ENCODE results near the gene BTN2A1. TPM values are rescaled to one million over a fixed set of nuclear protein-coding genes. Genes with fewer than 3 reads are reported as not detected.

The BTN2A1 gene
- total and polyA plus RNA-seq, 8 donors, result 3.7 to 15.3 (median 7.6) TPM

DNA sequence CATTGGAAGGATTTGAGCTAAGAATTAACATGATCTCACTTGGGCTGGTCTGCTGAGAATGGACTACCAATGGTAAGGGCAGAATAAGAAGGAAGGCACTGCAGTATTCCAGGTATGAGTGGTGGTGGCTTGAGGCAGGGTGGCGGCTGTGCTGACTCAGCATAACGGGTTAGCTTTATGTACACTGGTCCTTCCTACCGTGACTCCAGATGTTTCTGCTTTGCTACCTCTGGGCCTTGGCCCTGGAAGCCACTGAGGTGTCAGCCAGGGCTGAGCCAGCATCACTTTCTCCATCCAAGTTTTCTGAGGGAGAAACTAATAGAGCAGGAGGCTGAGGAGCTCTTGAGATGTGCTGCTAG is 30.3 kb upstream of the BTN2A1 start:
- TF ChIP-seq, protein P1, sequence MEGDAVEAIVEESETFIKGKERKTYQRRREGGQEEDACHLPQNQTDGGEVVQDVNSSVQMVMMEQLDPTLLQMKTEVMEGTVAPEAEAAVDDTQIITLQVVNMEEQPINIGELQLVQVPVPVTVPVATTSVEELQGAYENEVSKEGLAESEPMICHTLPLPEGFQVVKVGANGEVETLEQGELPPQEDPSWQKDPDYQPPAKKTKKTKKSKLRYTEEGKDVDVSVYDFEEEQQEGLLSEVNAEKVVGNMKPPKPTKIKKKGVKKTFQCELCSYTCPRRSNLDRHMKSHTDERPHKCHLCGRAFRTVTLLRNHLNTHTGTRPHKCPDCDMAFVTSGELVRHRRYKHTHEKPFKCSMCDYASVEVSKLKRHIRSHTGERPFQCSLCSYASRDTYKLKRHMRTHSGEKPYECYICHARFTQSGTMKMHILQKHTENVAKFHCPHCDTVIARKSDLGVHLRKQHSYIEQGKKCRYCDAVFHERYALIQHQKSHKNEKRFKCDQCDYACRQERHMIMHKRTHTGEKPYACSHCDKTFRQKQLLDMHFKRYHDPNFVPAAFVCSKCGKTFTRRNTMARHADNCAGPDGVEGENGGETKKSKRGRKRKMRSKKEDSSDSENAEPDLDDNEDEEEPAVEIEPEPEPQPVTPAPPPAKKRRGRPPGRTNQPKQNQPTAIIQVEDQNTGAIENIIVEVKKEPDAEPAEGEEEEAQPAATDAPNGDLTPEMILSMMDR (IDR thresholded peaks at IDR 0.05), result no peak
- no peak for ATAC-seq
- H3K9me3 ChIP-seq, result no peaks in the 10 kb centered on the region
- no peaks in the 10 kb centered on the region for H3K4me1 ChIP-seq
- H3K4me3 ChIP-seq, result no peak overlapping the region
- H3K27ac ChIP-seq, result no peak overlapping the region
- no peaks in the 10 kb centered on the region for H3K36me3 ChIP-seq
- intact Hi-C loops (cut with DNase I), result no loop called here
- DNase-seq, result no peak
- FAIRE-seq, result no peak
- WGBS, 2 donors, result 84 to 85% methylated on average over 3 of the region's 3 CpGs
- H3K27me3 ChIP-seq, result no peaks in the 10 kb centered on the region

DNA sequence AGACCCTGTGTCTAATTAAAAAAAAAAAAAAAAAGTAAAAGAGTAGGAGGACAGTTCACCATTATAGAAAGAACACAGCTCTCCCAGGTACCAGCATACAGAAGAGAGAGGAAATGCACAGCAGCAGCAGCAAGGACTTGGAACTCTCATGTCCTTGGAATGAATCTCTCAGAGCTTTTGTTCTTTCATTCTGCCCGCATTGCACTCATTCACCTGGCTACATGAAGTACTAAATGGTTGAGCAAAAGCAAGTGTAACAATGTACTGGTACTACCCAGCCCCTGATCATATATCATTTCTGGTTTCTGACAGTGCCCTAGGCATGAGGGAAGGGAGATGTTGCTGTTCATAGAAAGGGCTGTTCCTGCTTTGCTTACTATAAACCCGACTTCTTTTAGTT is 29.5 kb upstream of the BTN2A1 start:
- FAIRE-seq, result no peak

DNA sequence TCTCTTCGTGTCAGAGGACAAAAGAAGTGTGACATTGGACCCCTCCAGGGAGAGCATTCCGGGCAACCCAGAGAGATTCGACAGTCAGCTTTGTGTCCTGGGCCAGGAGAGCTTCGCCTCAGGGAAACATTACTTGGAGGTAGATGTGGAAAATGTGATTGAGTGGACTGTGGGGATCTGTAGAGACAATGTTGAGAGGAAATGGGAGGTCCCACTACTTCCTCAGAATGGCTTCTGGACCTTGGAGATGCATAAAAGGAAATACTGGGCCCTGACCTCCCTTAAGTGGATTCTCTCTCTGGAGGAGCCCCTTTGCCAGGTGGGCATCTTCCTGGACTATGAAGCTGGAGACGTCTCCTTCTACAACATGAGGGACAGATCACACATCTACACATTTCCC is 27.0 kb upstream of the BTN2A1 start:
- no peak overlapping the region for H3K27ac ChIP-seq
- WGBS, 2 donors, result 85 to 86% methylated on average over 5 of the region's 5 CpGs
- DNase-seq (no peak), ATAC-seq (no peak), FAIRE-seq (no peak)
- H3K36me3 ChIP-seq, result no peaks in the 10 kb centered on the region
- H3K4me1 ChIP-seq, result no peaks in the 10 kb centered on the region
- no peaks in the 10 kb centered on the region for H3K9me3 ChIP-seq
- TF ChIP-seq, protein P1 (IDR thresholded peaks at IDR 0.05), result no peak
- intact Hi-C loops (cut with DNase I), result no loop called here
- no peaks in the 10 kb centered on the region for H3K27me3 ChIP-seq
- H3K4me3 ChIP-seq, result no peak overlapping the region

More for the DNA sequence above, 29.5 kb upstream of the BTN2A1 start:
- WGBS, 2 donors, result 82 to 84% methylated on average over 2 of the region's 2 CpGs
- H3K4me3 ChIP-seq, result no peak overlapping the region
- H3K9me3 ChIP-seq, result no peaks in the 10 kb centered on the region
- no peaks in the 10 kb centered on the region for H3K36me3 ChIP-seq
- TF ChIP-seq, protein P1 (IDR thresholded peaks at IDR 0.05), result no peak
- H3K4me1 ChIP-seq, result no peaks in the 10 kb centered on the region
- ATAC-seq, result no peak
- H3K27ac ChIP-seq, result no peak overlapping the region
- no peaks in the 10 kb centered on the region for H3K27me3 ChIP-seq
- DNase-seq, result no peak
- intact Hi-C loops (cut with DNase I), result no loop called here

DNA sequence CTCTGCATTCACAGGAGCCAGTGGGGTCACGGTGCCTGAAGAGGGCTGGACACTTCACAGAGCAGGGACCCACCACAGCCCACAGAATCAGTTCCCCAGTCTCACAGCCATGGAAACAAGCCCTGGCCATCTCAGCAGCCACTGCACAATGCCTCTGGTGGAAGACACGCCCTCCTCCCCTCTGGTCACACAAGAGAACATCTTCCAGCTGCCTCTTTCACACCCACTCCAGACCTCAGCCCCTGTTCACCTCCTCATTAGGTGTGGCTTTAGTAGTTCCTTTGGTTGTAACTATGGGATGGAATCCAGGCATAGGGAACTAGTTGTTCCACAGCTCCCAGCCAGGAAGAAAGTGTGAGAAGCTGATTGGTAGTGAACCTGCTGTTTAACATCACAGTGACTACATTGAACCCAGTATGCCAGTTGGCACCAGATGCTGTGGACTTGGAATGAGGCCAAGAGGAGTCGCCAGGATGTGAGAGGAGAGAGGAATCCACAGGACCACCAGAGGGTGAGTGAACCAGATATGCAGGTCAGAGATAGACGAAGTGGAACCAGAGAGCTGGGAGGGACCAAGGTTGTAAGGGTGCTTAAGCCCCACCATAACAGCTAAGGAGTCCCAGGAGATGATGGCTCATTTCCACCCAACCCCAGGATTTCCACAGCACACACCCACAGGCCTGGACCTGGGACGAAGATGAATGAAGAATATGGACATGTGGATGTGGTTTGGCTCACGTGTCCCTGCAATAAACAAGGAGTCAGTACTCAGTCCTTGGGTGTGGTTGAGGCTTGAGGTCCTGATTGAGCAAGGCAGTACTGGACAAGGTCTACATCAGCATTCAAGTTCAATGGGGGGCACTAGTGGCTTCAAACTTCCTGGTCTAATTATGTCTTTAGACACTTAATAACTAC is 26.2 kb upstream of the BTN2A1 start:
- intact Hi-C loops (cut with DNase I), result no loop called here

More for the DNA sequence above, 26.2 kb upstream of the BTN2A1 start:
- no peaks in the 10 kb centered on the region for H3K36me3 ChIP-seq
- no peak overlapping the region for H3K27ac ChIP-seq
- no peaks in the 10 kb centered on the region for H3K27me3 ChIP-seq
- WGBS, 2 donors, result 85 to 87% methylated on average over 6 of the region's 6 CpGs
- no peaks in the 10 kb centered on the region for H3K4me1 ChIP-seq
- H3K4me3 ChIP-seq, result no peak overlapping the region
- TF ChIP-seq, protein P1 (IDR thresholded peaks at IDR 0.05), result no peak
- ATAC-seq, result no peak
- no peaks in the 10 kb centered on the region for H3K9me3 ChIP-seq
- no peak for DNase-seq
- no peak for FAIRE-seq

Data from pancreas (tissue), 10 donors.